ENCODE results near the gene IFNL2. TPM values are rescaled to one million over a fixed set of nuclear protein-coding genes. Genes with fewer than 3 reads are reported as not detected.
A peak's percentile ranks its signal among the peaks of the same experiment; 100 is the strongest.

Gene IFNL2
- total and polyA plus RNA-seq, 9 of the 15 experiments (the other 6 are each of a cell fraction or from before 2014, with no cell fraction given) = not detected

- TF ChIP-seq AFF4 (CRISPR knock-in tag; IDR thresholded peaks at IDR 0.05) = no peak
- no peak for TF ChIP-seq MITF (IDR thresholded peaks at IDR 0.05)
These were observed 25.2 kb downstream of the IFNL2 start (continued) for GRCh38 chr19:39293394-39293793.

- in situ Hi-C loops (cut with MboI) = no loop called here
- CTCF ChIA-PET (ENCODE audit: low intra/inter-chr PET ratio) = no interaction called here
- H3K79me2 ChIP-seq (ENCODE audit: control insufficient read depth, insufficient read depth, low read length) = no peaks in the 10 kb centered on the region
- no peaks in the 10 kb centered on the region for H4K20me1 ChIP-seq (replicated peaks; ENCODE audit: control insufficient read depth, insufficient read depth, low read length)
- DNase-seq (ENCODE audit: extremely low read depth in 1 of 4, low spot score in 3 of 4) (no peak), ATAC-seq (peak; percentile 52; the same call in 2 of the 3 replicates), FAIRE-seq (no peak)
- H3K4me2 ChIP-seq (ENCODE audit: insufficient read depth, low read length) = no peak within 1 kb of the TSS
- POLR2A ChIA-PET = interaction anchor here (0.6 to 1.5 kb wide), 4 partner anchors 10 to 54 kb away, joined by 3 read pairs; no protein-coding TSS in a partner anchor
- 0 out of 4 replicates have a peak within 1 kb of the TSS, but pooled peaks of 1 of the 2 experiments have one; percentile 48 for H3K9ac ChIP-seq (ENCODE audit: insufficient read depth in 1 of 2, low read depth in 2 of 2, low read length in 2 of 2)
- no peaks in the 10 kb centered on the region for H3K9me3 ChIP-seq (replicated peaks; ENCODE audit: control insufficient read depth, insufficient read depth, low read depth, low read length)
- no peaks in the 10 kb centered on the region for H3K9me1 ChIP-seq (ENCODE audit: control insufficient read depth, insufficient read depth, low read length)
- peaks cover 4 to 19% of the 10 kb centered on the region in 2 experiments; a peak in 2 of 5 replicates for H3K27me3 ChIP-seq (ENCODE audit: control insufficient read depth in 2 of 2, insufficient read depth in 2 of 2, low read length in 2 of 2)
- no peak within 1 kb of the TSS for H3K4me3 ChIP-seq
- intact Hi-C loops (cut with micrococcal nuclease) = no loop called here
- no TSS peak for BruUV-seq (replicated peaks)
- peak within 1 kb of the TSS; percentile 35; the same call in 1 of the 2 replicates for H2AFZ ChIP-seq (ENCODE audit: low read depth, low read length)
- 7% methylated on average over 11 of the region's 11 CpGs for WGBS (ENCODE audit: insufficient coverage, low coverage, missing lambda C conversion rate)
- H3K27ac ChIP-seq (ENCODE audit: extremely low read depth, low read depth, low read length) = no peak within 1 kb of the TSS
- no peaks in the 10 kb centered on the region for H3K36me3 ChIP-seq (ENCODE audit: control insufficient read depth, insufficient read depth, low read length)
- peaks cover 0 to 13% of the 10 kb centered on the region in 2 experiments; a peak in 2 of 5 replicates for H3K4me1 ChIP-seq (replicated peaks in 1 of 2; ENCODE audit: control insufficient read depth in 2 of 2, insufficient read depth in 2 of 2, low read length in 2 of 2)
- TF ChIP-seq NONO (IDR thresholded peaks at IDR 0.05; ENCODE audit: low read depth in 2 of 2, low read length in 1 of 2) (no peak), ZNF584 (CRISPR knock-in tag; IDR thresholded peaks at IDR 0.05; ENCODE audit: low read depth) (no peak), NCOA2 (IDR thresholded peaks at IDR 0.05; ENCODE audit: partially characterized antibody in 2 of 2) (no peak), ZNF212 (CRISPR knock-in tag; IDR thresholded peaks at IDR 0.05) (no peak), ZNF124 (CRISPR knock-in tag; IDR thresholded peaks at IDR 0.05) (no peak), DDX20 (tag; IDR thresholded peaks at IDR 0.05; ENCODE audit: low read depth) (no peak), PHB (CRISPR knock-in tag; IDR thresholded peaks at IDR 0.05) (no peak), E2F3 (CRISPR knock-in tag; IDR thresholded peaks at IDR 0.05) (no peak), SMARCC2 (IDR thresholded peaks at IDR 0.05; ENCODE audit: low read depth) (no peak), ZBTB2 (IDR thresholded peaks at IDR 0.05) (no peak)
These were observed 28.0 kb downstream of the IFNL2 start, which contains the start of gene IFNL1 for GRCh38 chr19:39296055-39296645. IFNL1 (plus strand) TSS chr19:39296407; CDS start chr19:39296422, 15 bp downstream.

Data from K562 (cell line).